Activated T-cell treated with anti-CD3 and anti-CD28 coated beads, Interleukin-2, amount 50 U/mL, for 1 hour (primary cell): ENCODE data around the gene SCUBE2.

Experiments
- DNase-seq: peaks from one replicate; pipeline ENCODE4 v3.0.0-alpha.2; 2020

The SCUBE2 gene

DNA sequence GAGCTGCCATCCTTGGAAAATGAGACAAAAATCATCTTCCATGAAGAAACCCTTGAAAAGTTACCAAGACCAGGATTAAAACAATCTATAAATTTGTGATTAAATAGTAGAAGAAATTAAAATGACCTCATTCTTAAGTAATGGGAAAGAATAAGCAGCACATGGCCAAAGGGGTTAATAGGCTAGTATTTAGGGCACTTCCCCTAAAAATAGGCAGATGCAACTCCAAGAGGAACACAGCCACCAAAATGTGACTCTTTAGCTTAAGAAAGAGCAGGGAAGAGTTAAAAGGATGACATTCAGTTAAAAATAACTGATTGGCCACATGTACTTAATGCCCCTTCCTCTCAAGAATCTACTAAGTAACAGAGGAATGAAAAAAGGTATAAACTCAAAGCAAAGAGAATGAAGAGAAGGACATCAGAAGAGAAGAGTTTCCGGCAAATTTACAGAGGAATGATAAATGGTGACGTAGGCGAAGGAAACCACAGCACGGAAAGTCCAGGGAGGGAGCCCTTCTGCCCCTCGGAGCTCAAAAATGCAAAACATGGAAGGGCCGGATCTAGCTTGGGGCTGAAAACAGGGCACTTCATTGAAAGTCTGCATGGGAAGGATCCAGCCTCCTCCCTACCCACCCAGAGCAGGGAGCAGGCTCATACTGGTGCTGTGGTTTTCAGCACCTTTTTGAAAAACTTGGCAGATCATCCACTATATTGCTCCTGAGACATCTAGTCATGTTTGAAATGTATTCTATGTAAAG lies 17.8 kb downstream of the SCUBE2 start:
- no peak for DNase-seq

GRCh38 chr11:9072626-9073176 lies 18.7 kb downstream of the SCUBE2 start:
- no peak for DNase-seq

GRCh38 chr11:9071692-9072091 lies 19.7 kb downstream of the SCUBE2 start:
- no peak for DNase-seq

DNA sequence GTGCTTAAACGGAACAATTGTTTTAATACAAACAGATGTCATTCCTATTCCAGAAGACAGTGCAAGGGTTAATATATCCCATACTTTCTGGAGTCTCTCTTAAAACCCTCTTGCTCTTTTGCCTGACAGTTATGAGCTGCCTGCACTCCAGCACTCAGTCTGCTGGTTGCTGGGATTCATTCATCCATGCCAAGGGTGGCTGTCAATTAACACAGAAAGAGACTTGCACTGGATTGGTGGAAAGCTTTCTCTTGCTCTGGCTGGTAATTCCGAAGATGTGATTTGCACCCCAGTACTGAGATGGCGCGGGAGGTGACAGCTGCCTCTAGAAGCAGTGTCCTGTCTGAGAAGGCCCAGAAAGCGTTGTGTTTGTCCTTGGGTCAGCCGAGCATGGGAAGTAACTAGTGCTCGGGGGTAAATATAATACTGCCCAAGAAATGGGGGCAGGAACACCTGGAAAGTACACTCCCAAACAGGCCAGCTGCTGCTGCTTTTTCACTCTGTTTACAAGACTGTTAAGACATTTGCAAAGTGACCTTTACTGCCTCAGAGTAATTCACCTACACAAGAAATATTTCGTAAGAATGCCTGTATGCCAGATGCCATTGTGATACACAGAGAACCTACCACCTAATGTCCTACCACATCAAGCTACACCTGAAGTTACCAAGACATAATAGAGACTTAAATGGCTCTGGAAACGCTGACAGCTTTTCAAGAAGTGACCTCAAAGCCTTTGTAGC lies 20.5 kb downstream of the SCUBE2 start:
- DNase-seq = no peak

DNA sequence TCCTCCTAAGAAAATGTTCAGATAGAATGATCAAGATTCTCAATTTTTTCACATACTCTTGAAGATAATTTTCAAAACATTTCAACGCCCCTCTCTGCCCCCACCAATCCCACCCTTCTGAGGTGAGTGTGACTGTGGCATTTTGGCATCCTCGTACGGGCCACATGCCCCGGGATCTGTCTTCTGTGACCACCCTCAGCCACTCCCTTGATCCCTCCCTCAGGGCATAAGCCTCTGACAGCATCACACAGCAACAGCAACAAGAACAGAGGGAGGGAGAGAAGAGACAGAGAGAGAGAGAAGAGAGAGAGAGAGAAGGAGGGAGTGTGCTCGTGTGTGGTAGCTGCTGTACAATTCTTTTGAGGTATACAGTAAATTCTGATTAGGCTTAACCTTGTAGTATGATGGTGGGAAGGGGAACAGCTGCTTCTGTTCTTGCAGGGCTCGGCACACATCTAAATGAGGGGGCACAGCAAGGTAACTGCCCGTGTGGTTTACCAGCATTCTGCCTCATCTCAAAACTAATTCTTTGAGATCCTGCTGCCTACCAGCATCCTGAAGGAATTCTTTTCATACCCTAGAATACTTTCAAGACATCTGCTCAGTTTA lies 21.4 kb downstream of the SCUBE2 start:
- no peak for DNase-seq

DNA sequence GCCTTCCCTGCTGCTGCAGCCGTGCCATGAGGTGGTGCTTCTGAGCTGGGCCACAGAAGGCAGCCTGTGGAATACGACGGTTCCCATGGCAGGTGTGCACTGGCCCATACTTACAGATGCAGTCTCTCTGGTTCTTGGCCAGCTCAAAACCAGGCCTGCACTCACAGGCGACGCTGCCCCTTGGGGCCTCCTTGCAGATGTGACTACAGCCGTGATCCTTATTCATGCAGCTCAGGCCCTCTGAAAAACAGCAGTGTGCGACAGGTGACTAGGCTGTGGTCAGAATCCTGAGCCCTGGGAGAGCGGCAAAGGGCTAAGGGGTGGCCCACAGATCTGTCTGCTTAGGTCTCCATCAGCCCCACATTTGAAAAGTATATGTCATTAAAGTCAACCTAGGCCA lies 22.1 kb downstream of the SCUBE2 start:
- DNase-seq = no peak

DNA sequence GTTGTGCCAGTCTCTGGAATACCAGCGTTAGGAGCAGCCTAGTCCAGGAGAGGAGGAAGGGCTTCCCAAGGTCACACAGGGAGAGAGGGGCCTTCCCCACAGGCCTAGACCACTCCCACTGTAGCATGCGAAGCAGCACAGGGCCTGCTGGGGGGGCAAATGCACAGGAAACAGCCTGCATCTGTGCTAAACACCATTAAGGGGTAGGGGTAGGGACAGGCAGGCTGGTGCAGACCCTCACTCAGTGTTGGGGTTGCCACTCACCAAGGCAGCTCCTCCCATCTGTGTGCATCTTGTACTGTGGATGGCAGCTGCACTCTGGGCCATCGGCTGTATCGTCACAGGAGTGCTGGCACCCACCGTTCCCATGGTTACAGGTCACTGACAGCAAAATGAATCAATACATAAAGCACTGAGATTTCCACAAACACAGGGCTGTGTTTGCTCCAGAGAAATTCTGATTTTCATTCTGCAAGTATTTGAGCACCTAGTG lies 24.9 kb downstream of the SCUBE2 start:
- no peak for DNase-seq

GRCh38 chr11:9065607-9066432 lies 25.6 kb downstream of the SCUBE2 start:
- no peak for DNase-seq

DNA sequence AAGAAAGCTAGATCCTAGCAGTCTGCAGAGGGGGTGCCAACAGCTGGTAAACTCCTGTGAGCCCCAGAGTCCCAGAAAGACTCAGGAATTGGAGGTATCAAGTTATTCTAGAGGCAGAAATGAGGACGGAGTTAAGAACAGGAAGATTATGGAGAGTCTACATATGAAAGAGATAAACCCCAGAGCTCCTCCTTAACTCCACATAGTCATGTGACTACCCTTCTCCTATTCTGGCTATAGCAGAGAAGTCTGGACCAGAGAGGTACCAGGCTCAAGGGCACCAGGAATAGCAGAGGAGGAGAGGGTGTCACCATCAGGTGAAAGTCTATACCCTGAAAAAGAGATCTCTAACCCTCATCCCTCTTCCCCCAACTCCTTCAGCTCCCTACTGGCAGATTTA lies 29.6 kb downstream of the SCUBE2 start:
- DNase-seq = no peak

DNA sequence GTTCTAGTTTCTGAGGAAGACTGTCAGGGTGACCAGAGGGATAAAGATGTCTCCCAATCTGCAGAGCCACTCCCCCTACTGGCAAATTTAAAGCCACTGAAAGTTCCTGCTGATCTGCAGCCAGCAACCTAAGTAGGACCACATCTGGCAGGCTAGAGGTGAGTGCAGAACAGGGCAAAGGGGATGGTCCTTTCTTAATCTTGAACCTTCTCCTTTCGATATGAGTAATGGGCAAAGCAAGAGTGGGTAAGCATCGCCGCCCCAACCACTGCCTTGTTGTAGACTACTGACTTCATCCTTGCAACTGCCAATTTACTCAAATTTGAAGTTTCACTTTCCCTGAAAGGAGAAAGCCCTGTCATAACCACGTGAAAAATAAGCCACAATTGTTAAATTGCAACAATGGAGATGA lies 30.7 kb downstream of the SCUBE2 start:
- no peak for DNase-seq

DNA sequence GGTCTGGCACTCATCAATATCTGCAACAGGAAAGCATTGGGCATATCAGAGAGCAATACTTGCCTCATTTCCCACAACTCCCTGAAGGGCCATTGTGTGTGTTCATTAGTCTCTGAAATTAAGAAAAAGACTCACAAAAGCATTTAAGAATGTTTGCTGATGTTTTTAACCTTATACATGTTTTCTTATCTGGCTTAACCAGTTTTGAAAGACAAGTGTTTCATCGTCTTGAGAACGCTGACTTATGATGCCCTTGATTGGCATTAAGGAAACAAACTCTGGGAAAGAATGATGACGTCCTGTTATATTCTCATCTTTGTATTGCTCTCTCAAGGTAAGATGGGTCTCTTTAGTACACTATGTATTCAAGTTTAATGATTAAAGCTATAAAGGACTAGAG lies 32.0 kb downstream of the SCUBE2 start:
- no peak for DNase-seq

DNA sequence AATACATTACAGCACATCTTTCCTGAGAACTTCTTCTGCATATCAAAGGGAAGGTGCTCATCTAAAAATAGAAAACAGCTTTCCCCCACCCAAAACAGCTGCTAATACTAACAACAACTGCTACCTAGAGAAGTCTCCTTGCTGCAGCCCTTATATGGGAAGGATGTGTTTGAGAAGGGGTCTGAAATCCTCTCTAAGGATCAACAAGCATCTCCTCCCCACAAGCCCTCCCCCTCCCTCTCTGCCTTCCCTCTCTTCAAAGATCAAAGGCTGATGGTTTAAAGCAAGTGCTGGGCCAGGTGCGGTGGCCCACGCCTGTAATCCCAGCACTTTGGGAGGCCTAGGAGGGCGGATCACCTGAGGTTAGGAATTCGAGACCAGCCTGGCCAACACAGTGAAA lies 33.5 kb downstream of the SCUBE2 start:
- no peak for DNase-seq

DNA sequence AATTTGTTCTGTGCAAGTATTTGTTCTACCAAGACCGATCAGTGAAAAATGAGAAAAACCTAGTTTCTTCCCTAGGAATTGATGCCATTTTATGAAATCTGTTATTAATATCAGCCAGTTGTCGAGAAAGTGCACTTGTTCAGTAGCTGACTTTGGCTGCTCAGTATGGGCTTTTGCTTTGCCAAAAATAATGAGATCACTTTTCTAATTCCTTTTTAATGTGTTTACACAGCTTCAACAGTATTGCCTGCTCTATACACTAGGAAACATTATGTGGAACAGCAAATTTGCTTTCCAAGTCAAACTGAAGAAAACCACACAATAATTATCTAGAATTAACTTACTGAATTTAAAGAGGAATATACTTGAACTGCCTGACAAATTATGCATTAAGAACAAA lies 34.4 kb downstream of the SCUBE2 start:
- no peak for DNase-seq

DNA sequence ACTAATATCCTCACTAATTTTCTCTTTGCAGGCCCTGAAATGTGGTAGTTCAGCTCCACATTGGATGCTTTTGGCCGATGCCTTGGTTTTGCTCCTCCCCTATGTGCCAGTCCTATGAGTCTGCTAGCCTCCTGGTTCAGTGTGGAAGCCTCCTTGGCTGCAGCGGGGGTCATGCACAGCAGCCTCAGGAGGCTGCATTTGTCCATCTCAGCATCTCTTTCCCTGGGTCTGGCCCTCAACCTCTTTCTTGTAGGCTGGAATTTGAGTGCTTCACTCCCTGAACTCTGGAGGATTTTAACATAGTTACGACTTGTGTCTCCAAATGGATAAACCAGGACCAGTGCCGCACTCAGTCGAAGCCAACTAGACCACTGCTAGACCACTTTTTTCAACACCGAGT lies 34.9 kb downstream of the SCUBE2 start:
- DNase-seq = no peak

DNA sequence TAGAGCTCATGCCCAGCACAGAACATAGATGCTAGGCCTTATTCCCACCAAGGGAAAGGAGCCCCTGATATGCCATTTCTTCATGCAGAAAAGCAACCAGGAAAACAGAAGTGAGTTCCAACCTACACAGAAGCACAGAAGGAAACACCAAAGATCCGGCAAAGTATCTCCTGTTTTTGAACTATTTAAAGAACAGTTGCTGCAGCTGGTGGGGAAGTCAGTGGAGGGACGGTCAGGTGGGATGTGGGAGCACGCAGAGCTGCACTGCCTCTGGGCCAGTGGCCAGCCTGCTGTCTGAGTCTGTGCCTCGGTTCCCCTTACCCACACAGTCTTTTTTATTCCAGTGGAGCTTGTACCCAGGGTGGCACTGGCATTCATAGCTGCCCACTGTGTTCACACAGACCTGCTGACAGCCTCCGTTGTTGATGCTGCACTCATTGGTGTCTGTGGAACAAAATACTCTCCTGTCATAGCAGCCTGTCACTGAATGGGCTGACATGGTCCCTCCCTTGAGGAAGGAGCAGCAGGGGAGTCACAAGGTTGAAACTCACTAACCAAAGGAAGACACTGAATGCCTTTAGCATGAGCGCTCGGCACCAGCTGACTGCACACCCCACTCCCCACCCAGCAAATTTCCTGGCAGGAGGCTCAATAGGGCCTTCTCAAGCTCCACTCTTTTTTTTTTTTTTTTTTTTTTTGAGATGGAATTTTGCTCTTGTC lies 37.9 kb downstream of the SCUBE2 start:
- no peak for DNase-seq

- DNase-seq = no peak
Observed at GRCh38 chr11:9052316-9052715, 39.1 kb downstream of the SCUBE2 start.

GRCh38 chr11:9049959-9050358 lies 41.4 kb downstream of the SCUBE2 start:
- no peak for DNase-seq

DNA sequence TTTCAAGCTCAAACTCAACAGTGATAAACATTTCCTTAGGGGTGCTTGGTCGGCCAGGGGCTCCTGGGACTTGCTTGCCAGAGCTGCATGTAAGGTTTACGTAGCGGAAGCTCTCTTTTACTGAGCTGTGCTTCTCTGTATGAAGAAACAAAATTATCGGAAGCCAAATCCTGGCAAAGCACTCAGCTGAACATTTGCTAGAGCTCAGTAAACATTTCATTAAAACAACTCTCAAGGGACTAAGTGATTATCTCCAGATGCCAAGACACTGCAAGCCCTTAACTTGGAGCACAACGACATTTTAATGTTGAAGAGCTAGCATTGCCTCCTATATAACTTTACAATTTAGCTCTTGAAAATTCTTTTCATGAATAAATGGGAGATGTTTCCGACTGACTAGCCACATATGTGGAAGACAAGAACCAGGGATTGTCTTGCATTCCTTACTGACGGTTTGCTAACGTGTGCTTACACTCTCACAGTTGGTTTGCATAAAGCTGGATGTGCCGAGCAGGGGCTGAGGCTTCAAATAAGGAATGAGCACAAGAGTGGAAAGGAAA lies 43.4 kb downstream of the SCUBE2 start:
- no peak for DNase-seq

DNA sequence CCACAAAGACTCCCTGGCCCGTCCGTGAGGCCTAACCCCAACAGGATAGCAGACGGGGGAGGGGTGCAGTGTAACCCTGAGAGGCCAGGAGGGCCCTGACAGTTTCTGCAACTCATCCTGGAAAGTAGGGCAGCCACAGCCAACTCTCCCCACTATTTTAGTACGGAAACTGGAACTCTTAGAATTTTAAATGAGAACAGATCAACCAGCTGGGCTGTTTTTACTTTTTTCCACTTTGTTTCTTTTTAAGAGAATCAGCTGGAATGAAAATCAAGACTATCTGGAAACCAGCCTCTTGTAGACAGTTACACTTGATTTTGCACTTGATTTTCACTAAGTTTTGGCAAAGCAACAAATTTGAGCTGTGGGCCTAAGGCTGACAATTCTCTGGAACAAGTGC lies 44.9 kb downstream of the SCUBE2 start:
- no peak for DNase-seq

DNA sequence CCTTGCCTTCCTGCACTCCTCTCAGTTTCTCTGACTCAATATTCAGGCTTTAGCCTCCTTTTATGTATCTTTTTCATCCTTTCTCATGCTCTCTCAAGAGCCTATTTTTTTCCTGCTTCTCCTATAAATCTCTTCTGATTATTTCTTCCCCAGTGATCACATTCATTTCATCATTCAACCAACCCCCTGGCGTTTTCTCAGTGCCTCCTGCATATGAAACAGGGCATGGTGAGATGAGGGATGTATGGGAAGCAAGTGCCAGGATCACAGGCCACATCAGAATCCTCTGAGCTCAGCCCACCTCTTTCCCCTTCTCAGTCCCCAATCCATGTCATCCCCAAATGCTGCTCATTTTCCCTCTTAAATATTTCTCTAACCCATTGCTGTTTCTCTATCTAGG lies 48.9 kb downstream of the SCUBE2 start:
- no peak for DNase-seq

DNA sequence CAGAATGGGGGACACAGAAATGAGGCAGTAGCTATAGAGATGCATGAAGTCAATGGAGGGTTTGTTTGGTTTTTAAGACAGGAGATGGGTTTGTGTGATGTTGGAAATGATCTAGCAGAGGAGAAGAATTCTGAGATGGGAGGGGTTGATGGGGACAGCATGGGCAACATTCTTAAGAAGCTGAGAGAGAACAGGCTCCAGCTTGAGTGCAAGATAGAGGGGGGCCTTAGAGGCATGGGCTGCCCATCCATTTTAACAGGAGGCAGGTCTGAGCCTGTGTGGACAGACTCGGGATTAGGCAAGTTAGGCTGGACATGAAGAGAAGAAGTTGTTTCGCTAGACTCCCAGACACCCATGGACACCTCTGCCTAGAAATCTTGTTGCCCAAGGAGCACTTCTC lies 49.7 kb downstream of the SCUBE2 start:
- no peak for DNase-seq

GRCh38 chr11:9040410-9040809 lies 51.0 kb downstream of the SCUBE2 start:
- no peak for DNase-seq
